ENCODE results near the gene C11orf97.
"Not testable (repeated sequence)": the region's sequence is repeated elsewhere in the genome, so short reads cannot be mapped to it uniquely, and the experiment has no call there.

Gene C11orf97

DNA sequence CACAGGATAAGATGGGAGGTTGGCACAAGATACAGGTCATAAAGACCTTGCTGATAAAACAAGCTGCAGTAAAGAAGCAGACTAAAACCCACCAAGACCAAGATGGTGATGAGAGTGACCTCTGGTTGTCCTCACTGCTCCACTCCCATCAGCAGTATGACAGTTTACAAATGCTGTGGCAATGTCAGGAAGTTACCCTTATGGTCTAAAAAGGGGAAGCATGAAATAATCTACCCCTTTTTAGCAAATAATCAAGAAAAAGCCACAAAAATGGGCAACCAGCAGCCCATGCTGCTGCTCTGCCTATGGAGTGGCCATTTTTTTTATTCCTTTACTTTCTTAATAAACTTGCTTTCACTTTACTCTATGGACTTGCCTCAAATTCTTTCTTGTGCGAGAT, 46.2 kb downstream of the C11orf97 start:
- DNase-seq: no peak

DNA sequence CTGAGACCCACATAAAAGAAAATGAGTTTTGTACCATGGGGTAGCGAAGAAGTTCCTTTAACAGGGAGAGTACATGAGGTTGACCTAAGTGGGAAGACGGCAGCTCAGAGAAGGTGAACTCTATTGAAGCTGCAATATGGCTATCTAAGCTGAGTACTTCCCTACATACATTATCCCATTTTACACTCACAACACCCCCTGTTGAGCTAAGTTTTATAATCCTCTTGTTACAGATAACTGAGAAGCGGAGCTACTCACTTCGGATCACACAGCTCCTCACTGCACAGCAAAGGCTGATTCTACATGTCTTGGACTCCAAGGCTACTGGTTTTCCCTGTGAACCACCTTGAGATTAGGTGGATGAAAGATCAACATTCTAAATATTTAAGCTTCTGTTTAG, 46.7 kb downstream of the C11orf97 start:
- no peak for DNase-seq

DNA sequence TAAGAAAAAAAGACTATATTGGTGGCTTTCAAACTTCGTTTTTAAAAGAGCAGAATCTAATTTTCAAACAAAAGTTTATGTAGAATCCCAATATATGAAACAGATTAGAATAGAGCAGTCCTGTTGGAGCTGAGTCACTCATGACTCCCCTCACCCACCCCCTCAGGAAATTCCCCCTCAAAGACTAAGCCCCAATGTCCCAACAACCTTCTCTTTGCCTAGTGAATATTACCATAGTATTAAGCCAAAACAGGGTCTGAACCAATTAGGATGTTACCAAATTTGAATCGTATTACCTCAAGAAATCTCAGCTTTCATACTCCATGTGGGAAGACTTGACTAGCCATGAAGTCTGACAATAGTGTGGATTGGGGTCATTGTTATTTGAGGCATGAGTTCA, 47.1 kb downstream of the C11orf97 start:
- DNase-seq: no peak

DNA sequence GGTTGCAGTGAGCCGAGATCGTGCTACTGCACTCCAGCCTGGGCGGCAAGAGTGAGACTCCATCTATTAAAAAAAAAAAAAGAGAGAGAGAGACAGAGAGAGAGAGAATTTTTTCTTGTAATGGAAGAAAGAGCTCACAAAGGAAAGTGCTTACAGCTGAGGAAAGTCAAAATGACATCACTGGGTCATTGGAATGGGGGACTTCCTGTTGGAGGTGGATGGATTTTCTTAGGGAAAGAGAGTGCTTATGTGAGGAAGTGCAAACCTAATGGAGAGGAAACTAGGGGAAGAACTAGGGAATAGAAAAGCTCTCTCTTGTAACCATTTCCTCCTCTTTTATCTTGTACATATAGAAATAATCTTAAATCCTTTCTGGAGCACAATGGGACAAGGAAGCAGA, 48.6 kb downstream of the C11orf97 start:
- no peak for DNase-seq

DNA sequence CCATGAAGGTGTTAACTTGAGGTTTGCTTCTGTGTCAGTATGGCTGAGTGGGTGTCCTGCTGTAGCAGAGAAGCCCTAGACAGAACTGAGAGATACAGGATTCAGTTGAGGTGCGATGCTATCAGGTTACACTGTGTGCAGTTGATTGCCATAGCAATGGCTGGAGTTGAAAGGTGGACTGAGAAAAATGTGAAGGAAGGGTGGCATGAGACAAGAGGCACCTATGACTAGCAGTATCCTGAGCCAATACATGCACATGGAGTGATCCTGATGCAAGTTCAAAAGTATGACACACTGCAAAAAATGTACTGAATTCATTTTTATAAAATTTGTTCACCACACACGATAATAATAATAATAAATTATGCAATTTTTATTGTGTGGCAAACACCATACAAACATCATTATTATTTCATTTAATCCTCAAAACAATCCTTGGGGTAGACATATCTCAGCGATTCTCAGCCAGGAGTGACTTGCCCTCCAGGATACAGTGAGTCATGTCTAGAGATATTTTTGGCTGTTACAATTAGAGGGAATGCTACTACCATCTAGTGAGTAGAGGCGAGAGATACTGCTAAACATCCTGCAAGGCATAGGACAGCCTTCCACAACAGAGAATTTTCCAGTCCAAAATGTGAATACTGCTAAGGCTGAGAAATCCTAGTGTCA, 51.1 kb downstream of the C11orf97 start:
- DNase-seq: no peak

DNA sequence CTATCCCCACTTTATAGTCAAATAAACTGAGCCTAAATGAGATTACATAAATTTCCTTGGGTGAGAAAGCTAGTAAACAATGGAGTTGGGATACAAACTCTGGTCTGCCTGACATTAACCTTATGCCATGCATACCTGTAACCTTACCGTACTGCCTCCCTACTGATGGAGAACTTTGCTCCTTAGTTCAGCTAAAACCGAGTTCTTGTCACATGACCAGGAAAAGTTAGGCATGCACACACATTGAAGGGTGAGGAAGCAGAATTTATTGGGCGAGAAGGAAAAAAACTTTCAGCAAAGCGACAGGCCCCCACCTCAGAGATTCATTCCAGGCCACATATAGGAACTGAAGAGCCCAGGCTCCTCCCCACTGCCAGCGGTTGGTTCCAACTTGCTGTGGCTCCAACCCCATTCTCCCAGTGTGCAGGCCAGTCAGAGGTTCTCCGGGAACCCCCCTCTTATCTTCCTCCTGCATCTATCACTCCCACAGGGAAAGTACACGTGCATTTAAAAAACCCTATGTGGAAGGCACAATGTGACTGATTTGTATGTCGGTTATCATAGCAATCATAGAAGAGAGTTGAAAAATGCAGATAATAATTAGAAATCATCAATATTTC, 51.7 kb downstream of the C11orf97 start:
- no peak for DNase-seq

DNA sequence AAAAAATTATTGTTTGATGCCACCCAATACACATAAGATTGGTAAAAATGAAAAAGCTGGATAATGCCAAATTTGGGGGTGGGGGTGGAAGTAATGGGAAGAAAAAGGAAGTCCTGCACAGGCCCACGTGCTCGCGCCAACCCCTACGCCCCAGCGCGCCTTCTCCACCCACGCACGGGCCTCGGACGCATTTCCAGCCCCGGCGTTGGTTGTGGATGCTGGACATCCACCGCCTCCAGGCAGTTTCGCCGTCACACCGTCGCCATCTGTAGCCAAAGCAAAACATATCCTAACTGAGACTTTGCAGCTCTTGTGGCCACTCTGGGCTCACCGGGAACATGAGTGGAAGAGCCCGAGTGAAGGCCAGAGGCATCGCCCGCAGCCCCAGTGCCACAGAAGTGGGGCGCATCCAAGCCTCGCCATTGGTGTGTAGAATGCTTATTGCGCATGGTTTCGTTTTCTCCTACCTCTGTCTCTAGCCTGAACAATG, 55.0 kb downstream of the C11orf97 start, which contains the start of gene PIWIL4:
PIWIL4 (plus strand) TSS at position 188 of the 490 bp plus-strand sequence; CDS start at position 339, 151 bp downstream.
- no peak for DNase-seq

DNA sequence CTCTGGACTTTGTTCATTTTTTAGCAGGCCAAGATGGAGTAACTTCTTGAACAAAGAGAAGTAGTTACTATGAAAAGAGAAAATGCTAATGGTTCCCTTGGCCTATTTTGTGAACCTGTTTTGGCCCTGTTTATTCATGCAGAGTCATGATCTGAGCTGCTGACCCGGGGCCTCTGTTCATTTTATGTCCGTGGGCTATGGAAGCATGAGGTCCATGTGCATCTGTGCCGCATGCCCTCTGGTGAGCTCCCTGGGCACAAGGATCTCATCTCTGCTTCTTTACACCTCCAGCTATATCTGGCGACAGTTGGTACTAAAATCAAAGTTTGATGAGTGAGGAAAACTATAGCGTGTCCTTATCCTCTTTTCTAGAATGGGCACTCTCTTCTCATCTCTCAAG, 55.9 kb downstream of the C11orf97 start:
- DNase-seq: no peak

DNA sequence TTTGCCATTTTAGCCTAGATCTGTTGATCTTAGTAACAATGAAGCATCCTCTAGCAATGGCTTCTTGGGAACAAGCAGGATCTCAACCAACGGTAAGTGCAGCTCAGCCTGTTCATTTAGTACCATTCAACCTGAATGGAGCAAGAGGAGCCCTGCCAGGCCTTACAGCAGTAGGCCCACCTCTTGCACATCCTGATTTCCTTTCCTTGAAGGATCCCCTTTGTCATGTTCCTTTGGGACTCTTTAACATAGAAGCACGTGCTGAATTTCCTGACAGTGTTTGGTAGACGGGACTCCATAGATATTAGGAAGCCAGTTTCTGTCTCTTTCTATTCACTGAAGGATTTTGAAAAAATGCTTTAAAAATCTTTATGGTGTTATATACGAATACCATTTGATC, 56.5 kb downstream of the C11orf97 start:
- DNase-seq: no peak

DNA sequence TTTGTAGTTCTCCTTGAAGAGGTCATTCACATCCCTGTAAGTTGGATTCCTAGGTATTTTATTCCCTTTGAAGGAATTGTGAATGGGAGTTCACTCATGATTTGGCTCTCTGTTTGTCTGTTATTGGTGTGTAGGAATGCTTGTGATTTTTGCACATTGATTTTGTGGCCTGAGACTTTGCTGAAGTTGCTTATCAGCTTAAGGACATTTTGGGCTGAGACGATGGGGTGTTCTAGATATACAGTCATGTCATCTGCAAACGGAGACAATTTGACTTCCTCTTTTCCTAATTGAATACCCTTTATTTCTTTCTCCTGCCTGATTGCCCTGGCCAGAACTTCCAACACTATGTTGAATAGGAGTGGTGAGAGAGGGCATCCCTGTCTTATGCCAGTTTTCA, 60.7 kb downstream of the C11orf97 start:
- not testable (repeated sequence) for DNase-seq

DNA sequence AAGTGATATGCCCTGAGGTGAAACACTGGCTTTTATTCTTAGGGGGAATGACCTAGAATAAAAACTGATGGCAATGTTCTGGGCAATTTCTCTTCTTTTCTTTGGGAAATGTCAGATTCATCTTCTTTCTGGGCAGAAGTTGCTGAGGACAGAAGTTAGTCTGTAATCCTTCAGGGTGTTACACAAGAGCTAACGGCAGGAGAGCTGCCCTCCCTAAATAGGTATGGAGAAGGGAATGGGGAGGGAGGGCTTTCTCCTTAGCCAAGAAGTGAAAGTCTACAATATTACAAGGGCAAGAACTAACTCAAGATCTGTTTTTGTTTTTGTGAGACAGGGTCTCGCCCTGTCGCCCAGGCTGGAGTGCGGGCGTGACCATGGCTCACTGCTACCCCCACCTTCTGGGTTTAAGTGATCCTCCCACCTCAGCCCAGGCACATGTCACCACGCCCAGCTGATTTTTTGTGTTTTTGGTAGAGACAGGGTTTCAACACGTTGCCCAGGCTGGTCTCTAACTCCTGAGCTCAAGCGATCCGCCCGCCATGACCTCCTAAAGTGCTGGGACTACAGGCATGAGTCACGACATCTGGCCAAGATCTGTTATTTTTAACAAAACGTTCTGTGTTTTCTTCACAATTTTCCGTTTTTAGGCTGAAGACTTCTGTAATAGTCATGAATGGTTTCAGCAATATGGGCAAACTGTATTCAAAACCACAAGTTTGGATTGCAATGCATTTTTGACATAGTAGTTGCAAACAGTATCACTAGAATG, 62.1 kb downstream of the C11orf97 start:
- DNase-seq: no peak

DNA sequence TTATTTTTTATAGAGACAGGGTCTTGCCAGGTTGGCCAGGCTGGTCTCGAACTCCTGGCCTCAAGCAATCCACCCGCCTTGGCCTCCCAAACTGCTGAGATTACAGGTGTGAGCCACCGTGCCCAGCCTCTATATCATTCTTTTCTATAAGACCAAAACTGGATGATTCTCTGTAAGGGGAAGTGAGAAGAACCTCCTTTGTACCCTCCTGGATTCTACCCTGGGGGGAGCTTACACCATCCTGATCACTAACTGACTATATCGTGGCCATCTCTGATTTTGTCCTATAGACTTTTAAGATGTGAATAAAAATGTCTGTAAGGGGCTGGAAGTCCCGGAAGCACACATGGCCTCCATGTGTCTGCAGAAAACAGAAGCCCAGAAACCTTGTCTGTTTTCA, 64.0 kb downstream of the C11orf97 start:
- no peak for DNase-seq

DNA sequence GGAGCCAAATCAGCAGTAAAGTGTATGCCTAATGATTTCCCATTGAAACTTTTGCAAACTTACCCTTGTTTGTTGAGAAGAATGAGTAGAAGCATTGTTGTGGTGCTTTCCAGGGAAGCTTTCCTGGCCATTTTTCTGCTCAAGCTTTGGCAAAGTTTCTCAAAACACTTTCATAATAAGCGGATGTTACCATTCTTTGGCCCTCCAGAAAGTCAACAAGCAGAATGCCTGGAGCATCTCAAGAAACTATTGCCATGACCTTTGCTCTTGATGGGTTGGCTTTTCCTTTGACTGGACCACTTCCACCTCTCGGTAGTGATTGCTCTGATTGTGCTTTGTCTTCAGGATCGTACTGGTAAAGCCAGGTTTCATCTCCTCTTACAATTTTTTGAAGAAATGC, 65.6 kb downstream of the C11orf97 start:
- no peak for DNase-seq
